Omental fat pad (tissue), 4 donors: ENCODE data around the gene AOPEP. TPM values are rescaled to one million over a fixed set of nuclear protein-coding genes. Genes with fewer than 3 reads are reported as not detected.
A peak's percentile ranks its signal among the peaks of the same experiment; 100 is the strongest.

ENCODE experiments used
- ATAC-seq: fragments of 150-250 bp; one replicate; pipeline ENCODE4 v1.9.1; 2016; ENCODE audit warnings: mild to moderate bottlenecking, moderate library complexity; ENCODE audit not compliant: low FRiP score
- DNase-seq: peaks from one replicate; pipeline ENCODE4 v3.0.0-alpha.2; 2019; ENCODE audit warnings: low spot score
- CTCF ChIP-seq, 3 donors: fragments of 450-650 bp; IDR thresholded peaks; one replicate each; pipeline ENCODE4 v1.5.1; 2016 to 2017; ENCODE audit warnings: antibody characterized with exemption in 3 of 3, mild to moderate bottlenecking in 3 of 3, moderate library complexity in 2 of 3
- total RNA-seq, 4 donors: library from RNA; depleted of rRNA; stranded (reverse); fragments of >200 nt; gene quantifications; one replicate each; pipeline ENCODE4 v1.1.0, GENCODE V29; 2016

AOPEP gene
- total RNA-seq, 4 donors from 2014 or later: 45.9 to 102 (median 55.1) TPM

- peak; percentile 20 for ATAC-seq
- DNase-seq: no peak
- TF ChIP-seq CTCF (IDR thresholded peaks at IDR 0.05): no peak
Measured at GRCh38 chr9:94919376-94920098, 193.0 kb downstream of the AOPEP start.

GRCh38 chr9:94920420-94921091 is 194.1 kb downstream of the AOPEP start:
- ATAC-seq: peak; percentile 57
- DNase-seq: no peak
- no peak for TF ChIP-seq CTCF (IDR thresholded peaks at IDR 0.05)

- ATAC-seq: peak; percentile 63
Measured at GRCh38 chr9:94921092-94921471, 194.6 kb downstream of the AOPEP start.

GRCh38 chr9:94921656-94922055 is 195.2 kb downstream of the AOPEP start:
- DNase-seq: no peak
- ATAC-seq: no peak
- no peak for TF ChIP-seq CTCF (IDR thresholded peaks at IDR 0.05)

More at GRCh38 chr9:94921092-94921471, 194.6 kb downstream of the AOPEP start:
- no peak for TF ChIP-seq CTCF (IDR thresholded peaks at IDR 0.05)
- no peak for DNase-seq

GRCh38 chr9:94922098-94922607 is 195.7 kb downstream of the AOPEP start:
- TF ChIP-seq CTCF (IDR thresholded peaks at IDR 0.05): no peak
- DNase-seq (no peak), ATAC-seq (peak; percentile 21)

- ATAC-seq: peak; percentile 67
- no peak for TF ChIP-seq CTCF (IDR thresholded peaks at IDR 0.05)
- no peak for DNase-seq
Measured at GRCh38 chr9:94922691-94923107, 196.2 kb downstream of the AOPEP start.
